Glutamatergic neuron (in vitro differentiated cells): ENCODE data around the gene OGFR. TPM values are rescaled to one million over a fixed set of nuclear protein-coding genes. Genes with fewer than 3 reads are reported as not detected.

Experiments
- DNase-seq: peaks from one replicate; pipeline ENCODE4 v3.0.0; 2022
- H3K27ac Mint-ChIP-seq: one replicate; pipeline ENCODE4 v1.8.0; 2020; ENCODE audit warnings: mild to moderate bottlenecking, mixed read lengths, inconsistent platforms; ENCODE audit not compliant: unreplicated experiment
- H3K27me3 Mint-ChIP-seq: one replicate; pipeline ENCODE4 v1.8.0; 2020; ENCODE audit warnings: mild to moderate bottlenecking, moderate library complexity, mixed read lengths, inconsistent platforms; ENCODE audit not compliant: unreplicated experiment
- H3K36me3 Mint-ChIP-seq: one replicate; pipeline ENCODE4 v1.8.0; 2020; ENCODE audit warnings: mild to moderate bottlenecking, mixed read lengths, inconsistent platforms; ENCODE audit not compliant: unreplicated experiment
- H3K4me1 Mint-ChIP-seq: one replicate; pipeline ENCODE4 v1.8.0; 2020; ENCODE audit warnings: mild to moderate bottlenecking, low read depth, mixed read lengths, inconsistent platforms; ENCODE audit not compliant: unreplicated experiment
- H3K4me3 Mint-ChIP-seq: one replicate; pipeline ENCODE4 v1.8.0; 2020; ENCODE audit warnings: mild to moderate bottlenecking, mixed read lengths, inconsistent platforms; ENCODE audit not compliant: unreplicated experiment
- H3K9me3 Mint-ChIP-seq: one replicate; pipeline ENCODE4 v1.8.0; 2020; ENCODE audit warnings: mild to moderate bottlenecking, moderate library complexity, mixed read lengths, inconsistent platforms; ENCODE audit not compliant: unreplicated experiment
- total RNA-seq: library from RNA; stranded (reverse); fragmentation: NEBNext Ultra II Directional; extraction: Animal tissue kit (Norgen Biotek cat#: 25700); gene quantifications from one replicate; pipeline ENCODE4 v1.2.1, GENCODE V29; 2021; ENCODE audit not compliant: unreplicated experiment
- TF ChIP-seq, protein P1 (sequence below): fragments of 200-600 bp; sonication (generic); IDR thresholded peaks from one replicate; pipeline ENCODE4 v1.5.0; 2021; ENCODE audit not compliant: partially characterized antibody, unreplicated experiment

Gene OGFR
- total RNA-seq, 1 donor from 2014 or later = 70.5 TPM

DNA sequence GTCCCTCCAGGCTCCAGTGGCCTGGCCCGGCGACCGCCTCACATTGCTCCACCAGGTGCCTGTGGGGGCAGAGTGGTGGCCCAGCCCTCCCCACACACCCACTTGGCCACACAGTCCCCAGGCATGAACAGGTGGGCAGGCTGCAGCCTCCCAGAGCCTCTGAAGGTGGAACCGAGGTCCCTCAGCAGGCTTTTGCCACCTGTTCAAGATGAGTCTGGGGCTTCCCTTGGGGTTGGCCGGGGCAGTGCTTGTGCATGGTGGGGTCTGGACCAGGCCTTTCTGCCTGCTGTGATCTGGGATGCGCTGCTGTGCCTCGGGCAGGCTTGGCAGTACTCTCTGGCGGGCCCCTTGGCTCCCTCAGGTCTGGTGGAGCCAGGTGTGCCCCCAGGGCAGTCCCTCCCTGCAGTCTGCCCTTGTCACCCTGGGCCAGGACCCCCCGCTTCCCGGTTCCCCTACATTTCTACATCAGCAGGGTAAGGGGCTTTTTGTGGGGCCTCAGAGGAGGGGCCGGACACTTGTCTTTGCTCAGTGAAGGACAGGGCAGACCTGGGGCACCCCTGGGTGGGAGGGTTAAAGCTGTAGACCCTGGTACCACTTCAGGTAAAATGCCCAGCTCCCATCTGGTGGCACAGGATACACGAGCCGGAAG, 9.5 kb downstream of the OGFR start:
- Mint-ChIP-seq H3K4me1 (peaks cover 2% of the 10 kb centered on the region), H3K36me3 (no peaks in the 10 kb centered on the region), H3K4me3 (no peak overlapping the region), H3K9me3 (no peaks in the 10 kb centered on the region), H3K27ac (no peak overlapping the region), H3K27me3 (peaks cover 6% of the 10 kb centered on the region)
- DNase-seq = no peak
- TF ChIP-seq, protein P1, sequence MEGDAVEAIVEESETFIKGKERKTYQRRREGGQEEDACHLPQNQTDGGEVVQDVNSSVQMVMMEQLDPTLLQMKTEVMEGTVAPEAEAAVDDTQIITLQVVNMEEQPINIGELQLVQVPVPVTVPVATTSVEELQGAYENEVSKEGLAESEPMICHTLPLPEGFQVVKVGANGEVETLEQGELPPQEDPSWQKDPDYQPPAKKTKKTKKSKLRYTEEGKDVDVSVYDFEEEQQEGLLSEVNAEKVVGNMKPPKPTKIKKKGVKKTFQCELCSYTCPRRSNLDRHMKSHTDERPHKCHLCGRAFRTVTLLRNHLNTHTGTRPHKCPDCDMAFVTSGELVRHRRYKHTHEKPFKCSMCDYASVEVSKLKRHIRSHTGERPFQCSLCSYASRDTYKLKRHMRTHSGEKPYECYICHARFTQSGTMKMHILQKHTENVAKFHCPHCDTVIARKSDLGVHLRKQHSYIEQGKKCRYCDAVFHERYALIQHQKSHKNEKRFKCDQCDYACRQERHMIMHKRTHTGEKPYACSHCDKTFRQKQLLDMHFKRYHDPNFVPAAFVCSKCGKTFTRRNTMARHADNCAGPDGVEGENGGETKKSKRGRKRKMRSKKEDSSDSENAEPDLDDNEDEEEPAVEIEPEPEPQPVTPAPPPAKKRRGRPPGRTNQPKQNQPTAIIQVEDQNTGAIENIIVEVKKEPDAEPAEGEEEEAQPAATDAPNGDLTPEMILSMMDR = no peak

DNA sequence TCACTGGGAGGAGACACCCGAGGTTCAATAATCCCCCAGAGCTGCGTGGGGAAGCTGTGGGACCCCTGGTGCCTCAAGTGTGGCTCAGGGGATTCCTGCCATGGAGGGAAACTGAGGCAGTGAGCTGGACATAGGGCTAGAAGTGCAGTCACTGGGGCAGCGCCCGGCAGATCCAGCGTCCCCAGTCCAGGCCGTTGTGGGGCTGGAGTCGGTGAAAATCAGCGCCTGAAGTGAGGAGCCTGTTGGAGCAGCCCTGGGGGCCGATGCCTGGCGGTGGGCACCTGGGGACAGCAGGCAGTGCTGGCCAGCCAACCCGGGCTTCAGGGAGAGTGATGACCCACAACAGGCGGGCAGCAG, 10.1 kb downstream of the OGFR start:
- H3K27me3 Mint-ChIP-seq = peaks cover 6% of the 10 kb centered on the region

DNA sequence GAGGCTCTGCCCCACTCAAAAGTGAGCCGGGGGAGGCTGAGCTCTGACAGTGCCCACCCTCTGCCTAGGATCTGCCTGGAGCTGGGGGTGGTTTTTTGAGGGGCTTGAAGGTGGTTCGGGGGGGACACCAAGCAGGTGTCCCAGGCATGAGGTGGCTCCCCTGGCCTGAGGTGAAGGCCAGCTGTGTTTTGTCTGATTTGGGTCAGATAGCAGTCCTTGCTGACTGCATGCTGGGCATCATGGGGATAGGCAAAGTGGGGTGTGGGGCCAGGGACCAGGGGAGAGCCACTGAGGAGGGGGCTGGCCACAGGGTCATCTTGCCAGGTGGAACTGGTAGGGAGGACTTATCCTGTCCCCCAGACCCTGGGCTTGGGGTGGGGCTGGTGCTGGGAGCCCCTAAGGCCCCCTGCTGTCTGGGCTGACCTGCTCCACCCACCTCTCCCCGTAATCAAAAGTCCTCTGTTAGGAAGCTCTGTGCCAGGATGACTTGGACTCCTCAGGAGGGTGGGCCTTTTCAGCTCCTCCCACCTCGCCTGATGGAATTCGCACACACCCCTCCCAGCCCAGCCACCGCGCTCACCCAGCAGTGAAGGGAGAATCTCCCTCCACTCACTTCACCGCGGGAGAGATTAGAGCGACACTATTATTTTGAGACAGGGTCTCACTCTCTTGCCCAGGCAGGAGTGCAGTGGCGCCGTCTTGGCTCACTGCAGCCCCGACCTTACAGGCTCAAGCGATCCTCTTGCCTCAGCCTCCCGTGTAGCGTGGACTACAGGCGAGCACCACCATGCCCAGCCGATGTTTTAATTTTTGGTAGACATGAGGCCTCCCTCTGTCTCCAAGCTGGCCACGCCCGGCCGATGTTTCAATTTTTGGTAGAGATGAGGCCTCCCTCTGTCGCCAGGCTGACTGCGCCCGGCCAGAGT, 10.7 kb downstream of the OGFR start:
- no peaks in the 10 kb centered on the region for H3K36me3 Mint-ChIP-seq
- H3K27ac Mint-ChIP-seq = peak overlapping the region; percentile 43
- no peaks in the 10 kb centered on the region for H3K9me3 Mint-ChIP-seq
- H3K27me3 Mint-ChIP-seq = peaks cover 6% of the 10 kb centered on the region
- no peak for DNase-seq
- H3K4me1 Mint-ChIP-seq = peaks cover 5% of the 10 kb centered on the region
- TF ChIP-seq, protein P1 = no peak
- peak overlapping the region; percentile 72 for H3K4me3 Mint-ChIP-seq

More for the DNA sequence above, 10.1 kb downstream of the OGFR start:
- no peak overlapping the region for H3K4me3 Mint-ChIP-seq
- DNase-seq = no peak
- no peak overlapping the region for H3K27ac Mint-ChIP-seq
- no peaks in the 10 kb centered on the region for H3K9me3 Mint-ChIP-seq
- TF ChIP-seq, protein P1 = no peak
- peaks cover 2% of the 10 kb centered on the region for H3K4me1 Mint-ChIP-seq
- no peaks in the 10 kb centered on the region for H3K36me3 Mint-ChIP-seq

GRCh38 chr20:62816031-62816883, 11.6 kb downstream of the OGFR start:
- Mint-ChIP-seq H3K4me1 (peaks cover 5% of the 10 kb centered on the region), H3K27me3 (peaks cover 6% of the 10 kb centered on the region), H3K9me3 (no peaks in the 10 kb centered on the region), H3K27ac (no peak overlapping the region), H3K36me3 (no peaks in the 10 kb centered on the region), H3K4me3 (no peak overlapping the region)
- TF ChIP-seq, protein P1 = no peak
- DNase-seq = no peak
